ENCODE measurements around the gene BCLAF3.

GRCh38 chrX:19975845-19976244, 15.0 kb downstream of the BCLAF3 start:
- TF ChIP-seq CTCF (IDR thresholded peaks at IDR 0.05) (no peak), POLR2A (IDR thresholded peaks at IDR 0.05) (no peak)
